T47D (cell line): Measurements from ENCODE around the gene CDR2L.
"Not testable (repeated sequence)": the region's sequence is repeated elsewhere in the genome, so short reads cannot be mapped to it uniquely, and the experiment has no call there.

ENCODE experiments used
- DNase-seq, 2 experiments: peaks; one replicate each; pipeline versions ENCODE4 v3.0.0 to v3.0.0-alpha.2; 2011 to 2012; ENCODE audit warnings: low read depth in 1 of 2, low spot score in 1 of 2
- JUND ChIP-seq: IDR thresholded peaks from 2 replicates; pipeline ENCODE4 v1.6.1; 2012; ENCODE audit warnings: low read depth
- in situ Hi-C: cut with HindIII; loops from 2 replicates; pipeline ENCODE4 v1.10.0; 2016; ENCODE audit warnings: low sequenced_read_pairs, low pct_unique_long_range_greater_than_20kb

CDR2L gene

DNA sequence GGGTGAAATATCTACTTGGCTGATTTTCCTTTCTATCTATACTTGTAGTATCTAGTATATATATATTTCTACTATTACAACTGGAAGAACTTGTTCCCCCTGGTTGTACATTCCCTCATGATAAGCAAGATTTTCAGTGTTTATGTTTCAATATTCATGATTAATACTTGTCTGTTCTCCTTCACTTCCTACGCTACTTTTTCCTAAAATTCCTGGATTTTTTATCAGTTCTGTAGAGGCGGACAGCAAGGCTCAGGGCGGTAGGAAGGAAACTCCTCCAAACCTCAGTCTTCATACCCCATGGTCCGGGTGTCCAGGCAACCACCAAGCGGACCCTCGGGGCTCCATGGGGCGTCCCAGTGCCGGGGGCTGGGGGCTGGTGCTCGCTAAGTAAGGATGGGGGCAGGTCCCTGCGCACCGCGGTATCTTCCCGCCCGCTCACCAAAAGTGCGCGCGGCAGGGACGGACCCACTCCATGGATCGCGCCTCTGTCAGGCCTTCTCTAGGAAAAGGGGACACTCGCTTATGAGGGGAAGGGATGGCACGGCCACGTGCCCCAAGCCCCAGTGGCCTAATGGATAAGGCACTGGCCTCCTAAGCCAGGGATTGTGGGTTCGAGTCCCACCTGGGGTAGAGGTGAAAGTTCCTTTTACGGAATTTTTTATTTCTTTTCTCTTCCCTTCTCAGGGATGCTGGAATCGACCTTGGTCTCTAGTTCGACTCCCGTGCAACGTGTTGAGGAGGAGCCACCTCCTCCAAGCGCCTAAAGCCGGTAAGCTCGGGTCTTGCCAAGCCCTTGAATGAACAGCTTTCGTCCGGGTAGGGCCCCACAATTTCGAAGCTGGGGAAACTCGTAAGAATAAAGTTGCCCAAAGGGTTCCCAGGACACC, 46.2 kb downstream of the CDR2L start:
- in situ Hi-C loops, result no loop called here
- DNase-seq, result peak; percentile 53 to 95
- no peak for TF ChIP-seq JUND

DNA sequence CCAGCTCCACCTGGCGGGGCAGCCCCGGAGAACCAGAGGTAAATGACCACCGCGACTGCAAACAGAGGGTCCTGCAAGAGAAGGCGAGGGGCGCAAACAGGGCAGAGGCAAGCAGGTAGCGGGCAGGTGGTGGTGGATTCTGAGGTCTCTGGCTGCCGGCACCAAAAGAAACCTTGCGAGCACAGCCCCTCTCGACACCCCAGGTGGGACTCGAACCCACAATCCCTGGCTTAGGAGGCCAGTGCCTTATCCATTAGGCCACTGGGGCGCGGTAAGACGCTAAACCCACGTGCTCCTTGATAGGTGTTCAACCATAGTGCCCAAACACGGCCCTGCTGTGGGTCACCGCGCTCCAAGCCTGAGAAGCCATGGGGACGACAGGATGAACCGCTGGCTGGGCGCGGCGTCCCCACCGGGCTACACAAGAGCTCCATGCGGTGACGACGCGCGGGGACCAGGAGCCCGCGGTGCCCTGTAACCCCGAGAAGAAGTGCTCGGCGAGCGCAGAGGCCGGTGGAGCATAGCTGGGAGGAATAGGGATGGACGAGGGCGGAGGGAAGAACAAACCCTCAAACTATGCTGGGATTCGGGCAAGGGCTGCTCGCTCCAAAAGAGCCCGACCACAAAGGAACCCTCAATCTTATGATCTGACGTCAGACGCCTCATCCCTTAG, 46.9 kb downstream of the CDR2L start:
- no peak for TF ChIP-seq JUND
- in situ Hi-C loops, result no loop called here
- DNase-seq, result peak in 1 of 2 experiments; percentile 94

DNA sequence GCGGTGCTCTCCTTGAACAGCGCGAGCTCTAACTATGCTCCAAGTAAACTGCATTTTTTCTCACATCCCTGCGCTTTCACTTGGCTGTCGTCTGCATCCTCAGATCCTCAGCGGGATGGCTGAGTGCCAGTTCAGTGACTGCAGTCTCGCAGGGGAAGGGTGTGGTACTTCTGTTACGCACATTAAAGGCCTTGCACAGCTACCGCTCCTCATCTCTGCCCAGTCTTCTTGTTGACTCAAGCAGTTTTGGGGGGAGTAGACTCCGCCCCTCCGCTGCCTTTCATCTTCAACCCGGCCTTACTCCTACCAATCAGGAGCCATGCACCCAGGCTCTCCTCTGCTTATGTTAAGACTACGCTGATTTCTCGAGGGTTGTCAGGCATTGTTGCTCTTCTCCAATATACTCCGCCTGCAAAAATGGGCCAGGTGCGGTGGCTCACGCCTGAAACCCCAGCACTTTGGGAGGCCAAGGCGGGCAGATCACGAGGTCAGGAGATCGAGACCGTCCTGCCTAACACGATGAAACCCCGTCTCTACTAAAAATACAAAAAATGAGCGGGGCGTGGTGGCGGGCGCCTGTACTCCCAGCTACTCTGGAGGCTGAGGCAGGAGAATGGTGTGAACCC, 49.3 kb downstream of the CDR2L start:
- no peak for TF ChIP-seq JUND
- no peak for DNase-seq
- in situ Hi-C loops, result no loop called here

DNA sequence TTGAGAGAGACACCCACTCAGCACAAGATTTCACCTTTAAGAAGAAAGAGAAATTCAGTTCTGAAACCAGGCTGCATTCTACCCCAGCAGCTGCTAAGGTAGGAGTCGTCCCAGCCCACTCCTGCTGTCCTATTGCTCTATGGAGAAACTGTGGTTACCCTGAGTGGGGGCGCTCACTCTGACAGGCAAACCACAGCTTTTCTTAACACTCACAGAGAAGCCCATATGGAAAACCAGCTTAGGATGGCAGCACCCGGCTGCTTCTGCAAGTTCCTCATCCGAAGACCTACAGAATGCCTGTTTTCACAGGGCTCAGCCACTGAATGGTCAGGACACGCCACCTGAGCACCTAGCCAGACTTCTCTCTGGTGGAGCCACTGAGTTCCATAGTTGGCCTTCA, 51.8 kb downstream of the CDR2L start:
- DNase-seq, result no peak
- in situ Hi-C loops, result no loop called here
- no peak for TF ChIP-seq JUND

DNA sequence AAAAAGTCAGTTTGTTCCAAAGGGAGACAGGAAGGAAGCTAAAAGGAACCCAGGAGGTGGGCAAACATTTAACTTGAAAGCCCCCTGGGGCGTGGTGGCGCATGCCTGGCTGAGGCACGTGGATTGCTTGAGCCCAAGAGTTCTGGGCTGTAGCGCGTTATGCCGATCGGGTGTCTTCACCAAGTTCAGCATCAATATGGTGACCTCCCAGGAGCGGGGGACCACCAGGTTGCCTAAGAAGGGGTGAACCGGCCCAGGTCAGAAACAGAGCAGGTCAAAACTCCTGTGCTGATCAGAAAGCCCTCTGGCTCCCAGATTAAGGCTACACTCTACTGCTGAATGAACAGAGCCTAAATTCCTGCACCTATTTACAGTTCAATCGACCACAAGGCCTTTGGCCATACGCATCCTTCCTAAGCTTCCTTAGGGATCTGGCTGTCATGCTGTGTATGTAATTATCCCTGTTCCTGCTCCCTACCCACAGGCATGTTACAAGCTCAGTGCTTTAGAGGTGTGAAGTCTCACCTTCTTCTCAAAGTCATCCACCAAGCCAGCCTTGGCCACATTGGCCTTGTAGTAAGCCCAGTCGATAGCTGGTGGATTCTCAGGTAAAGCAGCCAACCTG, 54.3 kb downstream of the CDR2L start:
- in situ Hi-C loops, result no loop called here
- no peak for DNase-seq
- TF ChIP-seq JUND, result no peak

DNA sequence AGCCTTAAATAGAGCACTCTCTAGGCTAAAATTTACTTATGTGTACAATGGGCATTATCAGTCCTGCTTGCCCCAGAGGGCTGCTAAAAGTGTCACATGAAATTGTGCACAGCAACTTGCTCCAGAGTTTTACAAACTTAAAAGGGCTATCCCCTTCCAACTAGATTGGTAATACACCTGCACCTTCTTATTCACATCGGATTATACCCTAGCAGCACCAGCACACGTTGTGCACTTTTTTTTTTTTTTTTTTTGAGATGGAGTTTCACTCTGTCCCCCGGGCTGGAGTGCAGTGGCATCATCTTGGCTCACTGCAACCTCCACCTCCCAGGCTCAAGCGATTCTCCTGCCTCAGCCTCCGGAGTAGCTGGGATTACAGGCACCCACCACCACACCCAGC, 56.4 kb downstream of the CDR2L start:
- DNase-seq, in situ Hi-C loops: not testable (repeated sequence)

DNA sequence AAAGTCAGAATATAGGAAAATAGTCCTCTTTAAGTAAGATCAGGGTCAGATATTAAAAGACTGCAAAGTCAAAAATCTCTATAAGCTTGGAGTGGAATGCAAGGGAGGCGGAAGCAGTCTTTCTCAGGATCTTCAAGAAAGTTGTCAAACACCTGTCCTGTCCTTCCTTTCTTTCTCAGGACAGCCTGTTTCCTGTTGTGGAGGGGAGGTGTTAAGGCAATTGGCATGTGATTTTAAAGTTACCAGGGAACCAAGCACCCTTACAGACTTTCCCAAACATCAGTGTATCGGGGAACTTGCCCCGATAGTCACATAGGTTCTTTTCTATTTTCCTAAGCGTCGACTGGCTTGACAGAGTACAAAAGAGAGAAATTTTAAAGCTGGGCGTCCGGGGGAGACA, 57.3 kb downstream of the CDR2L start:
- no peak for TF ChIP-seq JUND
- in situ Hi-C loops, result no loop called here
- no peak for DNase-seq

DNA sequence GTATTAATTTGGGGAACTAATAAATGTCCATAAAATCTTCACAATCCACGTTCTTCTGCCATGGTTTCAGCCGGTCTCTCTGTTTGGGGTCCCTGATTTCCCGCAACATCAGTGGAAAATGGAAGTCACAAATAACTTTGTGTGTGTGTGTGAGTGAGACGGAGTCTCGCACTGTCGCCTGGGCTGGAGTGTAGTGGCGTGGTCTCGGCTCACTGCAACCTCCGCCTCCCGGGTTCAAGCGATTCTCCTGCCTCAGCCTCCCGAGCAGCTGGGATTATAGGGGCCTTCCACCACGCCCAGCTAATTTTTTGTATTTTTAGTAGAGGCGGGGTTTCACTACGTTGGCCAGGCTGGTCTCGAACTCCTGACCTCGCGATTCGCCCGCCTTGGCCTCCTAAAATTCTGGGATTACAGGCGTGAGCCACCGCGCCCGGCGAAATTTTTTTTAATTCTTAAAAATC, 58.5 kb downstream of the CDR2L start:
- in situ Hi-C loops, DNase-seq: not testable (repeated sequence)

DNA sequence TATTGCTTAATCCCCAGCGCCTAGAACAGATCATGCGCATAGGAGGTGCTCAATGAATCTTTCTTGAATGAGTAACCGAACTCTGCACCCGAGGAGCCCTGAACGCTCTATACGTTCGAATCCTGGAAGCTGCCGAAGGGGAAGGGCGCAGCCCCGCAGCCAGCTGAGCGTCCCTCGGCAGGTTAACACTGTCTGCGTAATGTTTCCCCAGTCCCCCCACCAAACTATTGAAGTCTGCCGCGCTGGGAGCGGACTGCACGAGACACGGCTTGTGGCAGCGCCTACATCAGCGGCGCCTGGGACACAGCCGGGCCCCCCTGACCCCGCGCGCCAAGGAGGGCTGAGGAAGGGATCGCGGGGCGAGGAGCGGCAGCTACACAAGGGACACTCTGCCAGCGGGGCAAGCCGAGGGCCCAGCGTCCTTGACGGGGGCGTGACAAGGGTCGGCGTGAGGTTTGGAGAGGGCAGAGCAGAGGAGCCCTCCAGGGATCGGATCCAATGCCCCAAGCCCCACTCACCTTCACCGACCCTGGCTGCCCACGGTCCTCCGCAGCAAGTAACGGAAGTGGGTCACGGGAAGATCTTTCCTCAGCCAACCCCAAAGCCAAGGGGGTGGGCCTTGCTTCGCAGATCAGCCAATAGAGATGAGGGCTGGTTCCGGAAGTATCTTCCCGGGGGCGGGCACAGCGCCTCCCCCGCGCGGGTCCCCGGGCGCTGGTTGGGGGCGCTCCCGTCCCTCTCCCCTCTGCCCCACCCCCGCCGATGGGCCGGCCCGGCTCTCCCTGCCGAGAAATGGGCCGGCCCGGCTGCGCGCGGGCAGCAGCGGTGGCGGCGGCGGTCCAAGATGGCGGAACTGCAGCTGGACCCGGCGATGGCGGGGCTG, 59.2 kb downstream of the CDR2L start, which contains the start of the genes ATP5PD and KCTD2:
Gene ATP5PD (minus strand): TSS at position 563 of the 883 bp plus-strand sequence. CDS start 4,319 bp downstream, outside the sequence.
Gene KCTD2 (plus strand): TSS at position 819 of the 883 bp plus-strand sequence. CDS start 26 bp downstream, at position 845.
- in situ Hi-C loops, result no loop called here
- peak; percentile 99 for DNase-seq
- no peak for TF ChIP-seq JUND

DNA sequence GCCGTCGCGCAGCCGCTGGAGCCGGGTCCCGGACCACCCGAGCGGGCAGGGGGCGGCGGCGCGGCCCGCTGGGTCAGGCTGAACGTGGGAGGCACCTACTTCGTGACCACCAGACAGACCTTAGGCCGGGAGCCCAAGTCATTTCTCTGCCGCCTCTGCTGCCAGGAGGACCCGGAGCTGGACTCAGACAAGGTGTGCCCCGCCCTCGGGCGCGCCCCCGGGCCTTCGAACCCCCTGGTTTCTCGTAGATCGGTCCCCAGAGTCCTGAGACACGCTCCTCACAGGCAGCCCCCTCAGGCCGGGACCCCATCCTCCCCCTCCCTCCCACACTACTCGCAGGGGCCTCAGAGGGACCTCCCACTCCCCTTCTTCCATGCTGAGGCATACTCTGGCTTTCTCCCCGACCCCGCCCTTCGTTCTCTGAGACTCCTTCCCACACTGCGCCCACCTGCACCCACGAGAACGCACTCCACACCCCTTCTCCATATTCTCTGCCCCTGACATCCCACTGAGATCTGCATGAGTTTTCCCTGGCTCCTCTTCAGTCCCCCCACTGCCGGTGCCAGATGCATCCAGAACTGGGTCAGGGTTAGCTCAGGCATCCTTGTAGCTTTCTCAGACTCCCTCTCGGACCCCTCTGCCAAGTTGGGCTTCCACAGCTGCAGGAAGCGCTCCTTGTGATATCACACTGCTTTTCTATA, 60.1 kb downstream of the CDR2L start:
- DNase-seq, result no peak
- no peak for TF ChIP-seq JUND
- in situ Hi-C loops, result no loop called here

DNA sequence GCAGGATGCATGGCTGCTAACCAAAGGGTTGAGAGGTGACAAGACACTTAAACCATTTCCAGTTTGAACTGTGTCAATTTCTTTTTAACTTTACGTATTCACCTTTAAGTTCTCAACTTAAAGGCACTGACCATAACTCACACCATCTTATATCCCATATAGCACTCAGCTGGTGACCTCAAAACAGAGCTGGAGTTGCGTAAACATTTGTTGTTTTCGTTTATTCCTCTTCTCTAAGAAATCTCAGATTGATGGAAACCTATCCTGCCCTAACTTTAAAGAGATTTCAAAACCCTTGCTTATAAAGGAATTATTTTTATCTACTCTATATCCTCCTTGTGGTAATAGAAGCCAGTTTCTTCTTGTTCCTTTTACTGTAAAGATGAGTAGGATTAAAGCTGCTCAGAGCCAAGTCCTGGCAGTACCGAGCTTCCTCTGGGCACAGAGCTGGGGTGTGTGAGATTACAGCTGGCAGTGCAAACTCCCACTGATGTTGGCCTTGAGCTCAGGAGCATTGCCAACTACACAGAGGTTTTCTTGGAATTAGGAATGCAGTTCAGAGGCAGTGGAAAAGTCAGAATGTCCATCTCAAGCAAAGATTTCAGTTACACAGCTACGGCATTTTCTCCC, 60.9 kb downstream of the CDR2L start:
- no peak for TF ChIP-seq JUND
- in situ Hi-C loops, result no loop called here
- no peak for DNase-seq
